Heart left ventricle (tissue), 13 donors: ENCODE results near the gene EFCC1.

ENCODE experiments used
- POLR2A ChIP-seq, 2 donors: fragments of 450-650 bp; IDR thresholded peaks; one replicate each; pipeline ENCODE4 v1.6.1; 2017; ENCODE audit warnings: antibody characterized with exemption in 2 of 2, mild to moderate bottlenecking in 2 of 2, moderate library complexity in 2 of 2
- TF ChIP-seq, protein P1 (sequence below), 12 donors: fragments of 200-600 bp; sonication (generic) in 4 of 12; IDR thresholded peaks; one replicate each; pipeline versions ENCODE4 v1.5.0 to v1.8.0; 2018 to 2022; ENCODE audit warnings: antibody characterized with exemption in 12 of 12, mild to moderate bottlenecking in 5 of 12
- donor health status: ischemic (EF 13 %, LVEDD 7.1; RV severe dilation, severe dysfunction).
- donor health status: DM: no; HTN: yes; CAD: no.
- donor health status: DM: no; HTN: no; CAD: no.
- donor health status: ischemic (EF 25% LVEDD 6.9; RV normal size, moderate dysfunction).
- donor health status: ischemic (EF 25% LVEDD 5.7; RV mildly dilated, moderate dysfunction).
- donor health status: ischemic (EF 35%, LVEDD 5.7; RV mildly dilated, moderate dysfunction).
- donor health status: nonischemic (EF 11% LVEDD 7.7; RV severe dilation, severe dysfunction).
- donor health status: DM: yes; HTN: yes; CAD: no.
- donor health status: PGD.
- donor health status: ischemic (EF 29% LVEDD 5.4; RV normal size, mild dysfunction).
- donor health status: nonischemic (EF 23%, LVEDD 6.1; RV moderate dilation, normal function).

DNA sequence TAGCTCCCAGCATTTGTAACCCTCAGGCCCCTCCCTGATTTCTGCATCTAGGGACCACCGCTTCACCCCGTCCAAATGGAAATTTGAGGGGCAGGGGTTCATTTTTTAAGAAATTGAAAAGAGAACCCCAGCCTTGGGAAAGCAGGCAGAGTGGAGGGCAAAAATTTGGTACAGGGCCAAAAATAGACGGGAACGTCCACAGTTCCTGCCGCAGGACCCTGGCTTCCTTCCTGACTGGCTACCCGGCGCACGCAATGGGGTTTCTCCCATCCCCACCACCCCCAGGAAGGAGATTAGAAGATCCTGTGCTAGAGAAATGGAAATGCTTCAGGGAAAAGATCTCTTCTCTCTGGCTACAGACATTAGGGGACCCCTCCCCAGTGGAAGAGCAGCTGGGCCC lies 80.4 kb downstream of the EFCC1 start:
- no peak for TF ChIP-seq POLR2A (IDR thresholded peaks at IDR 0.05)
- TF ChIP-seq, protein P1, sequence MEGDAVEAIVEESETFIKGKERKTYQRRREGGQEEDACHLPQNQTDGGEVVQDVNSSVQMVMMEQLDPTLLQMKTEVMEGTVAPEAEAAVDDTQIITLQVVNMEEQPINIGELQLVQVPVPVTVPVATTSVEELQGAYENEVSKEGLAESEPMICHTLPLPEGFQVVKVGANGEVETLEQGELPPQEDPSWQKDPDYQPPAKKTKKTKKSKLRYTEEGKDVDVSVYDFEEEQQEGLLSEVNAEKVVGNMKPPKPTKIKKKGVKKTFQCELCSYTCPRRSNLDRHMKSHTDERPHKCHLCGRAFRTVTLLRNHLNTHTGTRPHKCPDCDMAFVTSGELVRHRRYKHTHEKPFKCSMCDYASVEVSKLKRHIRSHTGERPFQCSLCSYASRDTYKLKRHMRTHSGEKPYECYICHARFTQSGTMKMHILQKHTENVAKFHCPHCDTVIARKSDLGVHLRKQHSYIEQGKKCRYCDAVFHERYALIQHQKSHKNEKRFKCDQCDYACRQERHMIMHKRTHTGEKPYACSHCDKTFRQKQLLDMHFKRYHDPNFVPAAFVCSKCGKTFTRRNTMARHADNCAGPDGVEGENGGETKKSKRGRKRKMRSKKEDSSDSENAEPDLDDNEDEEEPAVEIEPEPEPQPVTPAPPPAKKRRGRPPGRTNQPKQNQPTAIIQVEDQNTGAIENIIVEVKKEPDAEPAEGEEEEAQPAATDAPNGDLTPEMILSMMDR (IDR thresholded peaks at IDR 0.05), result no peak
